Measurements from ENCODE around the gene OR10J5.

DNA sequence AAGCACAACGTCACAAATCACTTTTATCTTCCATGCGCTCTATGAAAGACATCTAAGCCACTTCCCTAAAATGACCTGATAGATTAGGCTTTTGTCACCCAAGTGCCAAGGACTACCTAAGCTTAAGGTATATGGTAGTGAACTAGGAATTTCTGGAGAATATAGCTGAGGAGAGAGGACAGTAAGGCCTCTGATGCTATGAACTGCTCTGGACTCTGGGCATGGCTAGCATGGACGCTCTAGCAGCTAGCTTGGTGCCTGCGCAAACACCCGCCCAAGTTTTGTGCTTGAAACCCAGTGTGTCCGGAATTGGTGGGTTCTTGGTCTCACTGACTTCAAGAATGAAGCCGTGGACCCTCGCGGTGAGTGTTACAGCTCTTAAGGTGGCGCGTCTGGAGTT, 42.5 kb downstream of the OR10J5 start:
- TF ChIP-seq CTCF (IDR thresholded peaks at IDR 0.05; ENCODE audit: borderline replicate concordance, extremely low read depth, low read length, poor library complexity, severe bottlenecking) (no peak), EZH2 (IDR thresholded peaks at IDR 0.05; ENCODE audit: borderline replicate concordance, low read depth, low read length, severe bottlenecking) (no peak)
